Loucy (cell line): Measurements from ENCODE around the gene FARSB.

Experiments
- CTCF ChIP-seq: fragments of 200-600 bp; sonication (generic); conservative IDR thresholded peaks from 2 replicates; pipeline ENCODE4 v1.5.1; 2014; ENCODE audit warnings: mild to moderate bottlenecking, antibody characterized with exemption, low read length
- EZH2phosphoT487 ChIP-seq: fragments of 200-600 bp; IDR thresholded peaks from 2 replicates; pipeline ENCODE4 v1.6.1; 2018; ENCODE audit warnings: antibody characterized with exemption, mild to moderate bottlenecking, moderate library complexity, borderline replicate concordance

GRCh38 chr2:222609381-222609780, 46.5 kb downstream of the FARSB start:
- TF ChIP-seq EZH2phosphoT487 (no peak), CTCF (no peak)
